Urinary bladder (tissue), 4 donors: ENCODE data around the gene CDC42BPG. TPM values are rescaled to one million over a fixed set of nuclear protein-coding genes. Genes with fewer than 3 reads are reported as not detected.

Experiments
- DNase-seq: peaks from one replicate; pipeline ENCODE4 v3.0.0-alpha.2; 2015; ENCODE audit errors: extremely low spot score
- H3K27ac ChIP-seq: one replicate; pipeline ENCODE4 v1.5.1; 2013; ENCODE audit warnings: low read depth, mild to moderate bottlenecking, moderate library complexity
- H3K36me3 ChIP-seq: one replicate; pipeline ENCODE4 v1.6.1; 2013; ENCODE audit warnings: mild to moderate bottlenecking, moderate library complexity; ENCODE audit not compliant: insufficient read depth
- H3K4me1 ChIP-seq: one replicate; pipeline ENCODE4 v1.6.1; 2013; ENCODE audit warnings: mild to moderate bottlenecking, moderate library complexity; ENCODE audit not compliant: insufficient read depth
- H3K4me3 ChIP-seq: one replicate; pipeline ENCODE4 v1.5.1; 2013; ENCODE audit warnings: low read depth, low read length
- WGBS: extraction: QIAGEN DNeasy Blood & Tissue Kit; methylation state at CpG from one replicate; pipeline ENCODE4 v1.1.7; 2013; 5-methylcytosine and 5-hydroxymethylcytosine counted together
- polyA plus RNA-seq: library from polyadenylated mRNA; stranded (reverse); fragments of 200-250 nt; gene quantifications from one replicate; pipeline ENCODE4 v1.2.3, GENCODE V29; 2013
- total RNA-seq: library from RNA; depleted of rRNA; stranded (reverse); fragments of >200 nt; gene quantifications from one replicate; pipeline ENCODE4 v1.2.3, GENCODE V29; 2014
- donor health status: healthy with polysubstance abuse.
- donor health status: healthy.

CDC42BPG gene
- total and polyA plus RNA-seq, 2 donors = 3.2 to 4.3 TPM

DNA sequence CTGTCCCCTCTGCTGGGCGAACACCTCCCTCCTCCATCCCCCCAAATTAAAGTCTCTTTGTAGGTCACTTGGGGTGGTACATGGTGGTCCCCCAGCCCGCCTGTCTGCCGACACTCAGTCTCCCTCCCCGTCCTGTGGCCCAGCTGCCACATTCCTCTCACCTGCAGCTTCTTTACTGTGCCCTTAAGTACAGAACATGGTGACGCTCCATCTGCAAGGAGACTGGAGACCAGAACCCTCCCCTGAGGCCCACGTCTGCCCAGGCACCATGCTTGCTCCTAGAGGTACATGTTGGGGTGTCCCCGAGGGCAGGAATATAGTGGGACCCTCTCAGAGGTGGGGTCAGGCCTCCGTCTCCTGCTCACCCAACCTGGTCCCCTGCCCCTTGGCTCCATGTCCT is 39.6 kb upstream of the CDC42BPG start:
- Histone ChIP-seq H3K4me3 (no peak overlapping the region), H3K36me3 (no peaks in the 10 kb centered on the region), H3K27ac (no peak overlapping the region), H3K4me1 (no peaks in the 10 kb centered on the region)
- WGBS = 87% methylated on average over 8 of the region's 8 CpGs
- no peak for DNase-seq

DNA sequence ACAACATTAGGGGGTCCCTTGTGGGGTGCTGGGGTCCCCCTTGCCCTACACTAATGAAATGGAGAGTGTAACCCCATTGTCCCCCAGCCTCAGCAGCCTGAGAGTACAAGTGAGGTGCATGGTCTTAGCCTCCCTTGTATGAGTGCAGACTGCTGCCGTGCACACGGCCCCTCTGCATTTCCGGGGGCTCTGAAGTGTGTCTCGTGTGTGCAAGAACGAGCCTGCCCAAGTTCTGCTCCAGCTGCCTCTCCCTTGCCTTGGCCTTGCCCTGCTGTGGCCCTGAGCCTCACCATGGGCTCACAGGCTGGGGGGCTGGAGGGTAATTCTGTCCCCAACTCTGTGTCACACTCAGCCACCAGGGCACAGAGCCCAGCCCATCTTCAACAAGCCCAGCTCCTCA is 39.1 kb upstream of the CDC42BPG start:
- 84% methylated on average over 5 of the region's 5 CpGs for WGBS
- DNase-seq = no peak
- H3K27ac ChIP-seq = no peak overlapping the region

DNA sequence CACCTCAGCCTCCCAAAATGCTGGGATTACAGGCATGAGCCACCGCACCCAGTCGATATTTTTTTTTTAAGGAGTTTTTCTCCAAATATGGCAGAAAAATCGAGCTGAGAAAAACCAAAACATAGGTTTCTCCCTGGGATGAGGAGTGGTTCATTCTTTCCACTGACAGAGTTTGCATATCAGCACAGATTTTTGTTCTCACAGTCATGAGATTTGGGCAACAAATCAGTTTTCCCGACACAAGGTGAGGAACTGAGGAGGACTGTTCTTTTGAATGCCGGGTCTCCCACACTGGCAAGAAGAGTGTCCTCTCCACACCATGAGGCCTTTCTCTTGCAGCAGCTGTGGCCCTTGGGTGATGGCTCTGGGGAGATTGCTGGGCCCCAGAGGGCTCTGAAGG is 37.8 kb upstream of the CDC42BPG start:
- DNase-seq = no peak
- 66% methylated on average over 5 of the region's 5 CpGs for WGBS
- H3K4me3 ChIP-seq = no peak overlapping the region
- H3K4me1 ChIP-seq = no peaks in the 10 kb centered on the region
- H3K36me3 ChIP-seq = no peaks in the 10 kb centered on the region
- no peak overlapping the region for H3K27ac ChIP-seq

More for the DNA sequence above, 39.1 kb upstream of the CDC42BPG start:
- H3K4me3 ChIP-seq = no peak overlapping the region
- H3K36me3 ChIP-seq = no peaks in the 10 kb centered on the region
- no peaks in the 10 kb centered on the region for H3K4me1 ChIP-seq

DNA sequence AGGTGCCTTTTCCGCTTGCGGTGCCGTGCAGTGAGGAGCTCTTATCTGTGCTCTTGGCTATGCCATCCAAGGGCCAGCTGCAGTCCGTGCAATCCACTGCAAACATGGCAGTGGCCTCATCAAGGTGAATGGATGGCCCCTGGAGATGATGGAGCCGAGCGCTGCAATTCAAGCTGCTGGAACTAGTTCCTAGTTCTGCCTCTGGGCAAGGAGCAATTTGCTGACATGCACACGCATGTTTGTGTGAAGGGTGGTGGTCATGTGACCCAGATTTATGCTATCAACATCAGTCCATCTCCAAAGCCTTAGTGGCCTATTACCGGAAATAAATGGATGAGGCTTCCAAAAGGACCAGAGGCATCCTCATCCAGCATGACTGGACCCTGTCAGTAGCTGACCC is 37.0 kb upstream of the CDC42BPG start:
- no peak for DNase-seq
- Histone ChIP-seq H3K4me3 (no peak overlapping the region), H3K27ac (no peak overlapping the region), H3K4me1 (no peaks in the 10 kb centered on the region), H3K36me3 (no peaks in the 10 kb centered on the region)
- WGBS = 64% methylated on average over 8 of the region's 8 CpGs

DNA sequence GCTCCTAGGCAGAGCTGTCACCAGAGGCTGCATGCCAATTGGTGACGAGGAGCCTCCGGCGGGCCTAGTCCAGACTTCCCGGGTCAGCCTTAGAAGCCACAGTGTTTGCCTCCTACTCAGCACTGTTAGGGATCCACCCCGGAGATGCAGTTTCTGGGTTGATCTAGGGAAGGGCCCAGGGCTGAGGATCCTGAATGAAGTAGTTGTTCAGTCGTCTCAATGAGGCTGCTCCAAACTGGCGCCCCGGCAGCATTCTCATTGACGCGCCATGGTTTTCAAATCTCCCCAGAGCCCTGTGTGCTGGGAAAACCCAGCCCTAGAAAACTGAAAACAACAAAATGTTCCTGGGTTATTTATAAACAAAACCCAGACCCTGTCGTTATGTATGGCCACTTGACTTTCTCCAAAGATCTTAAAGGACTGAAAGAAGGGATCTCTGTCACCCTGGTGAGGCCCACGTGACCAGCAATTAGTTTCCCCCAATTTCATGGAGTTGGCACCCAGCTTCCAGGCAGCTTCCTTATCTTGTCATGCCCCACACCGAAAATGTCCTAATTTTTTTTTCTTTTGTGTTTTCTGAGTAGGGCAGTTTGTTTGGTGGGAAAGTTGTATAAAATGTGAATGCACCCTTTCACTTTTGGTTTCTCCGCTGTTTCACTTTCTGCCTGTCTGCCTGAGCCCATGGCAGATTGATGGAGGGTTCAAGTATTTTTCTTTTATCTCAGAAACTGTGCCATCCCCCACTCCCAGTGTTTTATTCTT is 36.0 kb upstream of the CDC42BPG start:
- Histone ChIP-seq H3K36me3 (no peaks in the 10 kb centered on the region), H3K27ac (no peak overlapping the region), H3K4me1 (no peaks in the 10 kb centered on the region), H3K4me3 (no peak overlapping the region)
- WGBS = 75% methylated on average over 14 of the region's 14 CpGs
- no peak for DNase-seq

DNA sequence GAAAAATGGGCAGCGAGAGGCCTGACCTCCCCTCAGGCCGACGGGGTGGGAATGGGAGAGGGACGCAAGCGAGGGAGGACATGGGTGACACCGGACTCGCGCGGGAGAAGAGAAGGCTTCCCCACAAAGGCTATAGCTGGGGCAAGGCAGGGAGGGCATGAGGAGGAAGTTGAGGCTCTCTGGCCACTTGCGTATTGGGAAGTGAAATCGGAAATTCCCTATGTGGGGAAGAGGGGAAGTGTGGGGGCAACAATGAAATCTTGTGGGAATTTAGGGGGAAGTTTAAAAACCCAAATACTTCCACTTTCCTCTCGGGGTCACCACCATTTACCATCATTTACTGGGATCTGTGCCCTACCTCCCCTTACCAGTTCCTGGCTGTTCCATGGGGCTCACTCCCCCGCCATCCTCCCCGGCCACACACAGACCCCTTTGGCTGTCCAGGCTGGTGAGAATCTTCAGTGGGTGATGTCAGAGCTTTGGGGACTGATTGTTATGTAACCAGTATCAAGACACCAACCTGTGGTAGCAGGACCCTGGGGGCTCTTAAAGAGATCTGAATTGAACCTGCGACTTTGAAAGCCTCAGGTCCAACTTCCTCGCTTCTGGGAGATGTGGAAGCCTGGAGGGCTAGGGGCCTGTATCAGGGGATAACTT is 34.9 kb upstream of the CDC42BPG start:
- DNase-seq = no peak
- peak overlapping the region; percentile 77 for H3K27ac ChIP-seq
- WGBS = 19% methylated on average over 16 of the region's 16 CpGs
- no peaks in the 10 kb centered on the region for H3K36me3 ChIP-seq
- peak overlapping the region; percentile 46 for H3K4me3 ChIP-seq
- H3K4me1 ChIP-seq = no peaks in the 10 kb centered on the region

DNA sequence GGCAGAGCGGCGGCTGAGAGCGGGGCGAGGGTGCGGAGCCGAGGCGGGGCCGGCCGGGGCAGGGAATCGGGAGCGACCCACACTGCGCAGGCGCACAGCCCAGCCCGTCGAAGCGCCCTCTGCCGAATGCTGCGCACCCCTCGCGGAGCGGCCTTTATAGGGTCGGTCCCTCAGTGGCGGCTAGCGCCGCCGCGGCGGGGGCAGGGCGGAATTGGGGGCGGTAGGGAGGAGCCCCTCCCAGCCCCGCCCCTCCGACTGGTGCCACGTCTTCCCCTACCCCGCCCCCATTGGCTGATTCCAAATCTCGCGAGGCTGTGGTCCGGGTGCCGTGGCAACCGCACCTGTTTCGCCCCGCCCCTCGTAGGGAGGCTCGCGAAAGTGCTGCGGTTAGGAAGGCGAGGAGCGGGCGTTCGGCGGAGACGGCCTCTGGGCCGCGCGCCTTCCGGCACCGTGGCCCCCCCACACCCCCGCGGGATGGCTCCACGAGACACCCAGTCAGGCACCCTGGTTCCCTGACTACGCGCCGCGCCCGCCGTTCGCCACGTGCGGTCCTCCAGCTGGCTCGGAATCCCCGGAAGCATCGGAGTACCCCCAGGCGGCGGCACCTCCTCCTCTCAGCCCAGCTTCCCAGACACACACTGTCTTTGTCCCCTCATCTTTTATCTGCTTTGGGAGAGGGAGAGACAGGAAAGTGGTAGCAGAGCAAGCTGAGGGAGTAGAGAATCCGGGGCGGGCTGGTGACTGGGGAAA is 34.2 kb upstream of the CDC42BPG start, which contains the start of gene EHD1:
Gene EHD1 (minus strand): TSS at position 128 of the 750 bp plus-strand sequence. CDS start 157 bp downstream, outside the sequence.
- H3K4me3 ChIP-seq = peak within 1 kb of the TSS; percentile 72
- H3K36me3 ChIP-seq = no peaks in the 10 kb centered on the region
- no peaks in the 10 kb centered on the region for H3K4me1 ChIP-seq
- under 1% methylated on average over 75 of the region's 75 CpGs for WGBS
- peak within 1 kb of the TSS; percentile 77 for H3K27ac ChIP-seq
- DNase-seq = peak; percentile 94

DNA sequence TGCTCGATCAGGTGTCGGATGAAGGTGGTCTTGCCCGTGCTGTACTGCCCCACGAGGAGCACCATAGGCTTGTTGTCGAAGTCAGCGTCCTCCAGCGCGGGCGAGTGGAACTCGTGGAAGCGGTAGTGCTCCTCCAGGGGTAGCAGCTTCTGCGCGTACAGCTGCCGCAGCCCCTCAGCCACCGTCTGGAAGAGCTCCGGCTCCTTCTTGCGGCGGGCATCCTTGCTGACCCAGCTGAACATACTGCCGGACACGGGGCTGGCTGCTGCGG is 33.7 kb upstream of the CDC42BPG start:
- H3K4me1 ChIP-seq = no peaks in the 10 kb centered on the region
- H3K4me3 ChIP-seq = peak overlapping the region; percentile 72
- peak overlapping the region; percentile 69 for H3K27ac ChIP-seq
- WGBS = under 1% methylated on average over 21 of the region's 21 CpGs
- no peaks in the 10 kb centered on the region for H3K36me3 ChIP-seq
- no peak for DNase-seq

DNA sequence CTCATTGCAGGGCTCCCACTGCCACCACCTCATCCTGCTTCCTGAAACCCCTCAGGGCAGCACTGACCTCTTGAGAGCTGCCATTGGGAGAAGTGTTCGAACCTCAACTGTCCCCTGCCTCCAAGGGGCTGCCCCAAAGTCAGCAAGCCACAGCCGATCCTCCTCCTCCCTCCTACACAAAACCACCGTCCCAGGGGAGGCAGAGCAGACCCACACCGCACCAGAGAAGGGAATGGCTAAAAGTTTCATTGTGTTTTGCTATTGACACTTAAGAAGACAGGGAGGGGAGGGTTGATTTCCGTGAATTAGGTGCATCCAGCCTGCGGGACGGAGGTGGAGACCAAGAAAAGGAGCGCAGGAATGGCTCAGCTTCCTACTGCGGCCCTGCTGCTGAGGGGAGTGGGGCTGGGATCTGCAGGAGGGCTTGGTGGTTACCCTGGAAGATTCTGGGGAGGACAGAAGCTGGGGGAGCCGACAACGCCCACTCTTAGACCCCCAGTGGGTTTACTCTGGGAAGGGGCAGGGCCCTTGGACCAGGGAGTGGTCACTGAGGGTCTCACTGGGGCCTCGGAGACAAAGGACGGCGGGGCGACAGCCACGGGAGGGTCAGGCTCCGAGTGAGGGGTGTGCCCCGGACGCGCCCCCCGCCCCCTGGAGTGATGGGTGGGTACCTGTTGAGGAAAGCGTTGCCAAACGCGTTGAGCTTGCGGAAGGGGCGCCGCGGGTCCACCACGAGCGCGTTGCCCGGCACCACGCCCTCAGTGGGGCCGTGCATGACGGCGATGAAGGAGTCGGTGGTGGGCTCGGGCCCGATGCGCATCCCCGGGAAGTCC is 33.2 kb upstream of the CDC42BPG start:
- no peaks in the 10 kb centered on the region for H3K36me3 ChIP-seq
- H3K4me3 ChIP-seq = peak overlapping the region; percentile 72
- WGBS = under 1% methylated on average over 41 of the region's 41 CpGs
- no peaks in the 10 kb centered on the region for H3K4me1 ChIP-seq
- H3K27ac ChIP-seq = no peak overlapping the region
- DNase-seq = no peak

DNA sequence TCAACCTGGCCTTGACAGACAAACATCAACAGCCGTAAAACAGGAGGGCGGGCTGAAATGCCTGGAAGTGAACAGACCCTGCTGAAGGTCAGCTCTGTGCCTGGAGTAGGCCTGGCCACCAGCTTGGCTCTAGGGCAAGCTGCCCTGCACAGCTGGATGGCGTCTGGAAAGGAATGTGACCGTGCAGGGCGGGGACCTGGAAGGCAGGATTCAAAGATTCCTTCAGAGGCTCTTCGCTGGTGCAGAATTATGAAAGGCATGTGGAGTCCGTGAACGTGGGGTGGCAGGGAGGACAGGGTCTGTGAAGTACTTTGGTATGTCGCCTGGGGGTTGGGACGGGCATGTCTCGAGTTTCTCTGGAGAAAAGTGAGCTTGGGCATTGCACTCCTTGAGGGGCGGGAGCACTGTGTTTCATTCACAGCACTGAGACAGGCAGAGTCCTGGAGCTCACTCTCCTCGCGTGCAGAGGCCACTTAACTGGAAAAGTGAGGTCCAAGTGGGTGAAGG is 32.4 kb upstream of the CDC42BPG start:
- Histone ChIP-seq H3K36me3 (no peaks in the 10 kb centered on the region), H3K4me3 (peak overlapping the region; percentile 72), H3K27ac (no peak overlapping the region), H3K4me1 (no peaks in the 10 kb centered on the region)
- WGBS = 15% methylated on average over 14 of the region's 14 CpGs
- DNase-seq = no peak

DNA sequence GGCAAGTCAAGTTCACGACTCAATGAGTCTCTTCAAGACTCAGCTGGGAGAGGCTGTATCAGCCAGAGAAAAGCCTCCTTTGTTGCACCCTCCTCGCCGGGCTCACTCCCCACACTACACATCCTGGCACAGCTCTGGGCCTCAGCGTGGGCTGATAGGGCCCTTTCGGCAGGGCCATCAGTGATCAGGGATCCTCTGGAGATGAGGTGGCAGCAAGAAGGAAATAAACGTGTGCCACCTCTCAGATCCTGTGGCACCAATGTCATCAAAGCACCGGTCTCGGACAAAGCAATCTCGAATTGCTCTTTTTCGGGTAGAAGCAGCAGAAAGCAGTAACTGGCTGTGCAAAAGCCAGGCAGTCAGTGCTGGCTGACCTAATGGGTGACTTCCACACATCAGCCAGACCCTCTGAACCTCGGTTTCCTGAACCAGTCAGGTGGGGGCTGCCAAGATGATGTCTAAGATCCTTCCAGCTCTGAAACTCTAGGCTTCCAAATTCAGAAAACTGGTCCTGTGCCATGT is 31.8 kb upstream of the CDC42BPG start:
- 36% methylated on average over 11 of the region's 11 CpGs for WGBS
- no peak for DNase-seq
- peak overlapping the region; percentile 72 for H3K4me3 ChIP-seq
- H3K27ac ChIP-seq = no peak overlapping the region
- H3K36me3 ChIP-seq = no peaks in the 10 kb centered on the region
- H3K4me1 ChIP-seq = no peaks in the 10 kb centered on the region

DNA sequence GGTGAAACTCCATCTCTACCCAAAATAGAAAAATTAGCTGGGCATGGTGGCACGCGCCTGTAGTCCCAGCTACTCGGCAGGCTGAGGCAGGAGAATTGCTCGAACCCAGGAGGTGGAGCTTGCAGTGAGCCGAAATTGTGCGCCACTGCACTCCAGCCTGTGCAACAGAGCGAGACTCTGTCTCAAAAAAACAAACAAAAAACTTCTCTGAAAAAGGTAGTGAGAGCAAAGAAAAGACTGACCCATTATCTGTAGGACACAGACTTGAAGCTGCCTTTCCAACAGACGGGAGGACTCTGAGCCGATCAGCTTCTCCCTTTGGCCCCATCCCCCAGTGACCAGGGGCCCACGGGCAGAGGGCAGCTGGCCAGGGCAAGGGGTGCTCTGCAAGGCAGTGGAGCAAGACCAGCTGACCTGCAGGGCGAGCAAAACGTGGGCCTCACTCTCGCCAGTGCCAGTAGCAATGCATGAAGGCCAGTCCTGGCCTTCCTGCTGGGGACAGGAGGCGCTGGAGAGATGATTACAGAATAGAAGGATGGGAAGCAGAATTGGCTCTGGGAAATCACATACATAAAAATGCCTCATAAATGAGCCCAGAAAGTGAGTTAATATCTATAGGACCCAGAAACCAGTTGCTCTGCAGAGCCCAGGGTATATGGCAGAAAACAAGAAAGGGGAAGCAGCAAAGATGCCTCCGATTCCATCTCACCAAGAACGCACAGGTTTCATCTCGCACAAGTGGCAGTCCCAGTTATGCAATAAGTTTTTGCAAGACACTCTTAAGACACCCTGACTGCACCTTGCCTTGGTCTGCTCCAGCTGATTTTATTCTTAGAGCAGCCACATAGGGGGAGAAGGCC is 31.1 kb upstream of the CDC42BPG start:
- Histone ChIP-seq H3K36me3 (no peaks in the 10 kb centered on the region), H3K27ac (no peak overlapping the region), H3K4me1 (peaks cover under 1% of the 10 kb centered on the region), H3K4me3 (peak overlapping the region; percentile 72)
- 66% methylated on average over 17 of the region's 17 CpGs for WGBS
- DNase-seq = no peak
